NCI-H226 (cell line): ENCODE measurements around the gene S100A5.
"Not testable (repeated sequence)": the region's sequence is repeated elsewhere in the genome, so short reads cannot be mapped to it uniquely, and the experiment has no call there.

Experiments used
- DNase-seq: peaks from one replicate; pipeline ENCODE4 v3.0.0-alpha.2; 2015

The S100A5 gene

DNA sequence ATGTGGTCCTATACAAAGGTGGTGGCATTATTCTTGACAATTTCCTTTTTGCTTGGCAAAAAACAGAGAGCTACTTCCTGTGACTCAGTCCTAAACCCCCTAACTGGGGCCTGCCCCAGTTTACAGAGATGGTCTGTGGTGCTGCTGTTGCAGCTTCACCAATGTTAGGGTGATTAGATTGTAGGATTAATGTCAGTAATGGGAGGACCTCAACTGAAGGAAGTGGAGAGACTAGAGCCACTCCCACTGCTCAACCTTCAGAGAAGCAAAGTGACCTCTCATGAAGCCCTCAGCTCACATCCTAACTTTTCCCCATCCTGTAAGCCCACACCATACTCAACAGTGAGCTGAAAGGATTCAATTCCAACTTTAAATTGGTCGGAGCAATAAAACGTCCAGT is 8.6 kb downstream of the S100A5 start:
- no peak for DNase-seq

DNA sequence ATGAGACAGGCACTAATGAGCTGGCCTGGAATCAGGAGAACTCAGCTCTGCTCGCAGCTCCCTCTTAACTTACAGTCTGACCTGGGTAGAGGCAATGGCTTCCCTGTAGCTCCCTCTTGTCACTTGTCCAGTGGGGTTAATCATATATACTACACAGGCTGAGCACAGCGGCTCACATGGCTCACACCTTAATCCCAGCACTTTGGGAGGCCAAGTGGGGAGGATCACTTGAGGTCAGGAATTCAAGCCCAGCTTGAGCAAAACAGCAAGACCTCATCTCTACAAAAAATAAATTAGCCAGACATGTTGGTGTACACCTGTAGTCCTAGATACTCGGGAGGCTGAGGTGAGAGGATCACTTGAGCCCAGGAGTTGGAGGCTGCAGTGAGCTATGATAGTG is 9.1 kb downstream of the S100A5 start:
- no peak for DNase-seq

DNA sequence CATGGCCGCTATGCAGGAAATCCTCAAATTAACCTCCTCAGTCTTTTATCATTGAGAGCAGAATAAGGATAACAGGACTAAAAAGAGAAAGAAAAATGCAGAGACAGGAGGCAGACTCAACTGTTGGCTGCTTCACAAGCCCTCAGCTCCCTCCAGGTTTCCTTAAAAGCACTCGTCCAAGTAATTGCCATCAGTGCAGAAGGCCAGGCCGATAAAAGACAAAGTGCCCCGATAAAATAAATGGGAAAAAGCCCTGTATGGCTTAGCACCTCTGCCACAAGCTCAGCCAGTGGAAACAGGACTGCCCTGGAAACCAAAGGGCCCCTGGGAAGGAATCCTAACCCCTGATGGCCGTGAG is 13.1 kb downstream of the S100A5 start:
- no peak for DNase-seq

DNA sequence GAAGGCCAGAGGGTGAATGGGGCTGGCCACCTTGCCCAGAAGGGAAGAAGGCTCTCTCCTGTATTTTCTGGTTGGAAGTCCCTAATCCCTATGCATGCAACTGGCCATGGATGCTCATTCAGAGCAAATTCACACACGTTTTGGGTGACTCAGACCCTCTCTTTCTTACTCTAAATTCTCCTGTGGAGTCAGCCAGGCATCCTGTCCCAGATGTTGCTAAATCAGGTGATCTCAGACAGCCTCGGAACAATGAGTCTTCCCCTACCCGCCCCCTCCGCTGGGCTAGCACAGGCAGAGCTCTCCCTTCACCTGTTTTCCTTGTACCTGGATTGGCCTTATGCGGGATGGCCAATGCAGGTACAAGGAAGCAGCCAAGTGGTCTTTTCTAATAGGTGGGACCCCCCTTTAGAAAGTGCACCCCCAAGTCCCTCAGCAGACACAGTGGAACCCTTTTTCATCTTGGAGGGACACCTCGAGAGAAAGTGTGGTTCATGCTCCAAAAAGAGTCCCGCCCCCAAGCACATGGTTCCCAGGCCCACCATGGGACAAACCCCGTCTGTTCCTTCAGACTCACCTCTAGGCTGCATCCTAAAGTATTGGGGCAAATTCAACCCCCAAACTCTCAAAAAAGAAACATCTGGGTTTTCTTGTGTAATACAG is 13.6 kb downstream of the S100A5 start:
- DNase-seq = no peak

DNA sequence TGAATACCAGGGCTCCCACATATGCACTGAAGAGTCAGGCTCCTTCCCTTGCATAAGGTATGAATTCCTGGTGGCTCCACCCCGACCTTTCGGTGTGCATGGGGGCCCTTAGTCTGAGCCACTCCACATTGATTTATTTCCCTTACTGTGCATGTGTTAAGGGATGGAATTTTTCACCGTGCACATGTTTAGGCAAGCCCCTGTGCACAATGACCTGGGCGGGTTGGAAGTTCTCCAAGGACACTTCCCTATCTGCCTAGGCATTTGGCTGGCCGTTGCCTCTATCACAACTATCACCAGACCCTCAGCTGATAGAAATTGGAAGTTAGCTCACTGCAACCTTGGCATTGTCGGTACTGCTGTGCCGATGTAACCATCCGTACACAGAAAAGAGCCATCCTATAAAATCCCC is 14.6 kb downstream of the S100A5 start:
- no peak for DNase-seq

DNA sequence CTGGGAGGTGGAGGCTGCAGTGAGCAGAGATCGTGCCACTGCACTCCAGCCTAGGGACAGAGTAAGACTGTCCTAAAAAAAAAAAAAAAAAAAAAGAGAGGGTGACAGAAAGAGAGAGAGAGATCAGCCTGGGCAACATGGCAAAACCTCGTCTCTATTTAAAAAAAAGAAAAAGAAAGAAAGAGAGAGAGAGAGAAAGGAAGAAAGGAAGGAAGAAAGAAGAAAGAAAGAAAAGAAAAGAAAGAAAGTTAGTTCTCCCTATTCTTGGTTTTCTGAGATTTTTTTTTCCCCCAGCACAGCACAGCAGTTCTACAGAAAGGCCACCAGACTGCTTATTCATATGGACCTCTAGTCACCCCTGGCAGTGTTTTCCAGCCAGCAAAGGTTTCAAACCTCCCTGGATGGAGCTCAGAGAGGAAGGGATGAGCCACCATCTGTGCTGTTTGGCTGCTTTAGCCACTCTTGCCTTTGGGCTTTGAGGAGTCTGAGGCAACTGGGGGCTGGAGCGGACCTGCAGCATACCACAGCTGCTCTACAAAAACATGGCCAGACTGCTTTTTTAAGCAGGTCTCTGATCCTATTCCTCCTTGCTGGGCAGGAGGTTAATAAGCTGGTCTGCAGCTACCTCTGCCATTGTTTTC is 15.5 kb downstream of the S100A5 start:
- no peak for DNase-seq

DNA sequence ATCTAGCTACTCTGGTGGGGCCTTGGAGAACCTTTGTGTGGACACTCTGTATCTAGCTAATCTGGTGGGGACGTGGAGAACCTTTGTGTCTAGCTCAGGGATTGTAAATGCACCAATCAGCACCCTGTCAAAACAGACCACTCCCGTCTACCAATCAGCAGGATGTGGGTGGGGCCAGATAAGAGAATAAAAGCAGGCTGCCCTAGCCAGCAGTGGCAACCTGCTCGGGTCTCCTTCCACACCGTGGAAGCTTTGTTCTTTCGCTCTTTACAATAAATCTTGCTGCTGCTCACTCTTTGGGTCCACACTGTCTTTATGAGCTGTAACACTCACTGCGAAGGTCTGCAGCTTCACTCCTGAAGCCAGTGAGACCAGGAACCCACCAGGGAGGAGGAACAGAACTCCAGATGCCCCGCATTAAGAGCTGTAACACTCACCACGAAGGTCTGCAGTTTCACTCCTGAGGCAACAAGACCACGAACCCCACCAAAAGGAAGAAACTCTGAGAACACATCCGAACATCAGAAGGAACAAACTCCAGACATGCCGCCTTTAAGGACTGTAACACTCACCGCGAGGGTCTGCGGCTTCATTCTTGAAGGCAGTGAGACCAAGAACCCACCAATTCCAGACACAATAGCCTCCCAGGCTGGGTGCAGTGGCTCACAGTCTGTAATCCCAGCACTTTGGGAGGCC is 18.2 kb downstream of the S100A5 start:
- not testable (repeated sequence) for DNase-seq

DNA sequence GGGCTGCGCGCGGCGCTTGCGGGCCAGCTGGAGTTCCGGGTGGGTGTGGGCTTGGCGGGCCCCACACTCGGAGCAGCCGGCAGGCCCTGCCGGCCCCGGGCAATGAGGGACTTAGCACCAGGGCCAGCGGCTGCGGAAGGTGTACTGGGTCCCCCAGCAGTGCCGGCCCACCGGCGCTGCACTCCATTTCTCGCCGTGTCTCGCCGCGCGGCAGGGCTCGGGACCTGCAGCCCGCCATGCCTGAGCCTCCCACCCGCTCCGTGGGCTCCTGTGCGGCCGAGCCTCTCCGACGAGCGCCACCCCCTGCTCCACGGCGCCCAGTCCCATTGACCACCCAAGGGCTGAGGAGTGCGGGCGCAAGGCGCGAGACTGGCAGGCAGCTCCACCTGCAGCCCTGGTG is 18.9 kb downstream of the S100A5 start:
- not testable (repeated sequence) for DNase-seq

DNA sequence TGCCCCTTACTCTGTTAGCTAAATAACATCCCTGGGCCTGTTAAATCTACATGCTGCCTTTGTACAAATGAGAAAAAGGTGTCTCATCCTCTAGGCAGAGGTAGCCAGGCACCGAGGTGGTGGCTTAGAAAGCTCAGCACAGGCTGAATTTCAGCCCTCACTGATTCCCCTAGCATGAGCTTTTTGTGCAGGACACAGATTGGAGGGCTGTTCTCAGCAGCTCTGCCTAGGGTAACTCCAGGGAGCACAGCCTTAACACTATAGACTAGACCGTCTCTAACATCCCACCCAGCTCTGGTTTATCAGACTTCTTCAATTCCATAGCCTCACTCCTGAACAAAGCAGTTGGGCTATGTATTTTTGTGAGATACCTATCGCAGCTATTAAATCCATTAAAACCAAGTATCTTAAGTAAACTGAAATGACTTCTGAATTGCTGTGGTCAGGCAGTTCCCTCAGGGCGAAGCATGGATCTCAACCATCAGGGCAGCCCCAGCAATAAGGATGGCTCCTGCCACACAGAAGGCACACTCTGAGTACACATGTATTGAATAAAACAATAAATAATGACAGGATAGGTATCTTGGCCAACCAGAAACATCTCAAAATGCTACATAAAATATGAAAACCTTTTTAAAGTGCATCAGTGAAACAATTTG is 19.8 kb downstream of the S100A5 start:
- no peak for DNase-seq

DNA sequence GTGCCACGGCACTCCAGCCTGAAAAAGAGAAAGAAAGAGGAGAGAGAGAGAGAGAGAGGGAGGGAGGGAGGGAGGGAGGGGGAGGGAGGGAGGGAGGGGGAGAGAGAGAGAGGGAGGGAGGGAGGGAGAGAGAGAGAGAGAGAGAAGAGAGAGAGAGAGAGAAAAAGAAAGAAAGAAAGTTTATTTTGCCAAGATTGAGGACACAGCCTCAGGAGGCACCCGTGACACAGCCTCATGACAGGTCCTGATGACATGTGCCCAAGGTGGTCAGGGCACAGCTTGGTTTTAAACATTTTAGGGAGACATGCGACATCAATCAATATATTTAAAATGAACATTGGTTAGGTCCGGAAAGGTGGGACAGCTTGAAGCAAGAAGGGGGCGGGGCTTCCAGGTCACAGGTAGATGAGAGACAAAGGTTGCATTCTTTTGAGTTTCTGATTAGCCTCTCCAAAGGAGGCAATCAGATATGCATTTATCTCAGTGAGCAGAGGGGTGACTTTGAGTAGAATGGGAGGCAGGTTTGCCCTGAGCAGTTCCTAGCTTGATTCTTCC is 20.5 kb downstream of the S100A5 start:
- not testable (repeated sequence) for DNase-seq

DNA sequence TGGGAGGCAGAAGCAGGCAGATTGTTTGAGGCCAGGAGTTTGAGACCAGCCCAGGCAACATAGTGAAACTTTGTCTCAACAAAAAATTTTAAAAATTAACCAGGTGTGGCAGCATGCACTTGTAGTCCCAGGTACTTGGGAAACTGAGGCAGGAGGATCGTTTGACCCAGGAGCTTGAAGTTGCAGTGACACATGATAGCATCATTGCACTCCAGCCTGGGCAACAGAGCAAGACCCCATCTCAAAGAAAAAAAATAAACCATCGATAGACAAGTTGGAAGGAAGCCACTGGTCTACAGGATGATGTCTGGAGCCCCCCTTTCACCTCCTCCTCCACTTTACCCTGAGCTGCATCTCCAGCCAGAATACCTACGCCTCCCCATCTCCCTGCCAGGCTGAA is 21.5 kb downstream of the S100A5 start:
- no peak for DNase-seq

DNA sequence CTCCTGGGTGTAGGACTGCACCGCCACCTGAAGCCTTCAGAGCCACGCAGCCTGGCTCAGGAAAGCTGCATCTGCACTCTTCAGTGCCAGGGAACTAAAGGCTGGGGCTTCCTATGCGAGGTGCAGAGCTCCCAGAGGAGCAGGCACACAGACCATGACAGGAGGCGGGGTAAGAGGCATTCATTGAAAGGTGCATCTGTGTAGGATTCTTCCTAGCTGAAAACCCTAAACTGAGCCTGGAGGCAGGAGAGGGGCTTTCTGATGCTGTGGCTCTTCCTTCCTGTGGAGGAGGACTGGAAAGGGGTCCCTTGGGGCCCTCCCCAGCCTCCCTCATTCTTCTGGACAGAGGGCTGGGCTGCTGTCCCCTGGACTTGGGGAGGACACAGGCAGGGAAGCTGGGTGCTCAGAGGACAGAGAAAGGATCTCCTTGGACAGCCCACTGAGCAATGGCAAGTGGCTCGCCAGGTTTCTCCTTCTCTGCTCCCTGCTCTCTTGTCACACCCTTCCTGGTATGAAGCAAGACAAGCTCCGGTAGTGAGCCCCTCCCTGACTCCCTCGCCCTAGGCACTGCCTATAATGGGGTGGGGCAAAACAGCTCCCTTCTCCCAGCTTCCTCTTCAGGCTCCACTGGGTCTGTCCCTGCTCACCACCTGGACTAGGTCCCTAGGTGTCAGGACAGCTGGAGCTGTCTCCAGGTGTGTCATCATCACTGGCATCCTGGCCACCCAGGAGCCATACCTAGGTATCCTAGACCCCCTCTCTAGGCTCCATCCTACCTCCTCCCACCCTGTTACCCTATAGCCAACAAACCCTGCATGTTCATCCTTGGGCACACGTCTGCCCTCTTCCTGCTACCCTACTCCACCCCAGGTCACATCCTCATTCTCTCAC is 25.0 kb downstream of the S100A5 start:
- DNase-seq = peak; percentile 50

DNA sequence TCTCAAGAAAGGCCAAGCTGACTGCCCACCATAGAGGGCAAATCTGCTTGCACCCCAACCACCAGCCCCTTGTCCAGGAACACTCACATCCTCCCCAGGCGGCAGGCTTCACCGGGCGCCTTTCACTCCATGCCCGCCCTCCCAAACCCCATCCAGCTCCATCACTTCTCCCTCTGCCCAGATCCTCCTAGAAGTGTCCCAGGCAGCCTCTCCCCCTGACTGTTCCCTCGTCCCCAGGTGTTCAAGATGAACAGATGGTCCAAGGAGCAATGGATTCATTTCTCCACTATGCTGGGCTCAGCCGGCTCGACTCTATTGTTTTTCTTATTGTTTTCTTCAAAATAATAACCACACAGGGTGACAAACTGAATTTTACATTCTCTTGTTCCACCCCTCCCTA is 27.1 kb downstream of the S100A5 start:
- no peak for DNase-seq

DNA sequence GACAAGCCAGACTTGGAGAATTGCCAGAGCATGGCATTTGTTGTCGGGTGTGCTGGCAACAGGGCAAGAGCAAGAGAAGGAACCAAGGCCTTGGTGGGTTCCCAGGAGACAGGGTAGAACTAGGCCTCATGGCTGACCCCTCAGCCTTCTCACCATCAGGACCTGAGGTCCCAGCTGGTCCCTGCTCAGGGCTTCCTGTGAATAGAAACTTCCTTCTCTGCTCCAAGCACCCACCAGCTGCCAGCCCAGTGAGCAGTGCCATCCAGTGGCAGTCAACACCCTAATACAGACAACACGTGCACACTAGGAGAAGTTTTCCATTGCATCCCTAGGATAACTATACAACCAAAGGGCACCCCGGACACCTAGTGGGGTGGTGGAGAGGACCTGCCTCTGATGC is 27.7 kb downstream of the S100A5 start:
- no peak for DNase-seq

DNA sequence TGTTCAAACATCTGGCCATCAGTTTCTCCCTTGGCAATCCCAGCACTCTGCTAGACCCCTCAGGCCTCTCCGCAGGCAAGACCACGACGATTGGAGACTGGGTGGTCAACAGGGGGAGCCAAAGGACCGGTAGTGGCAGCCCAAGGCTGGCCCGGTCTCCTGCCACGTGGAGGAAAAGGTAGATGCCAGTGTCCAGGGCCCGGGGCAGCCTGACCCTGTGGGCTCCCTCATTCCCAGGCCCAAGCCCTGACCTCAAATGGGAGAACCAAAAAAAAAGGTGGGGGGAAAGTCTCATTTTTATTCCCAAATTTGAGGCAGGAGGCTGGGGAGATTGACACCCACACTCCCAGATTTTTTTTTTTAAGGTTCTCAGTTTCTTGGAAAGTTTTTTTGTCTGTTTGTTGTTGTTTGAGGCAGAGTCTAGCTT is 29.7 kb downstream of the S100A5 start:
- peak; percentile 59 for DNase-seq

DNA sequence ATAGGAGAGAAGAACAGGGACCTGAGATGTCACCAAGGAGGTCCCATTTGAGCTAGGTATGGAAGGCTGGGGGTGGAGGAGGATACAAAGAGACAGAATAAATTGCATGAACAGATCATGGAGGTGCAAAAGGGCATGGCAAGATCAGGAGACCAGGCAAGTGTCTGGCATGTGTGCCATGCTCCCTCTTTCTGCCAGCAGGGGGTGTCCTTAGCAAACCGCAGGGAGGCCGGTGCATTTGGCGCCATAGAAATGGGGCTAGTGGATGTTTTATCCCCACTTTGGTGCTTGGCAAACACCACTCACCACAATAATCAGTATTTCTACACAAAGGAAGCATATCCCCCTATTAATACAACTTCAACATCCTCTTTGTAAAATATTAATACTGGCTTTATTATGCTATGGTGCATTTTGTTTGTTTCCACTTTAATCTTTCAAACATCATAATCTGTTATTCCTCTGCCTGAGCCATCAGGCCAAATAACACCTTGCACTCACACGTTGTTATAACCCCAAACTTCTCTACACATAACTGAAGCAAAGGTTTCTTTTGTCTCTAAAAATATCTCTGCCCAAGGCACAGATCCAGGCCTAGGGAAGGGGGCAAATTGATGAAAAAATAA is 30.9 kb downstream of the S100A5 start:
- DNase-seq = no peak

DNA sequence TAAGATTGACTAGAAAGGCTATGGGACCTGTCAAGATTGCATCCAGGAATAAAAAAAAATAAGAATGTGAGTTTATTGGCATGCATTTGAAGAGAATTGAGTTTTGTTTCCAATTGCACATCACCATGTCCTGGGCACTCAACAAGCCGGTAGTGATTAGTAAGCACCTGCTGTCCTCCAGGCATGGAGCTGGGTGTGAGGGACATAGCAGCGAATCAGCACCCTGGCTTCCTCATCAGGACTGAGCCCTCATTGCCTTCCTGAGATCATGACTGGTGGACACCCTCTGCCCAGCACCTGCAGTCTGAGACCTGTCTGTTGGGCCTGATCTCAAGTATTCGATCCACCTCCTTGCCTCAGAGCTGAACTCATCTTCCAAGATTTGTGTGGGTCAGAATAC is 31.7 kb downstream of the S100A5 start:
- no peak for DNase-seq

DNA sequence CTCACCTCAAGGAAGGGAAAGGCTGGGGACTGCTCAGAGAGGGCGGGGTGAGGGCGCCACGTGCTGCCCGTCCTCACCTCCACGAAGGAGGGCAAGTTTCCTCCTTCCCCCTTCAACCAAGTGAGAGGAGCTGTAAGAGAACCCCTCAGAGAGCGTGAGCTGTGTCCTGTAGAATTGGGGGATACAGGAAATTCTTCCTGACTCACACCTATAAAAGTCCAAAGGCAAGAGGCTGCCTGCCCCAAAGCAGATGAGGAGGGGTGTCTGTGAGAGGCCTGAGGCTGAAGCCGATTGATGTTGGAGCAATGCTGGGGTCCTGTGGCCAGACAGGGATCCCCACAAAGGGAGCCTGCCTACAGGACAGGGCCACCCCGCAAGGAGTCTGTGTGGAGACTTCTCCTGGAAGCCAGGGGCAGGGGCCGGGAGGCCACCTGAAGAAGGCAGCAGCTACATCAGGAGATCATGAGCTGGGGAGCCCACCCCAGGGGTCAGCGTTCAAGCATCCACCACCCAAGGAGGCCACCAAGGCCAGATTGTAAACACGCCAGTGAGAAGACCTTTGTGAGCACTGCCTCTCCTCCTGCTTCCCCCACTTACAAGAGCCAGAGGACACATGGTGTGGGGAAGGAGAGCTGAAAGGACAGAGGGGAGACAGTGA is 32.7 kb downstream of the S100A5 start:
- DNase-seq = no peak

DNA sequence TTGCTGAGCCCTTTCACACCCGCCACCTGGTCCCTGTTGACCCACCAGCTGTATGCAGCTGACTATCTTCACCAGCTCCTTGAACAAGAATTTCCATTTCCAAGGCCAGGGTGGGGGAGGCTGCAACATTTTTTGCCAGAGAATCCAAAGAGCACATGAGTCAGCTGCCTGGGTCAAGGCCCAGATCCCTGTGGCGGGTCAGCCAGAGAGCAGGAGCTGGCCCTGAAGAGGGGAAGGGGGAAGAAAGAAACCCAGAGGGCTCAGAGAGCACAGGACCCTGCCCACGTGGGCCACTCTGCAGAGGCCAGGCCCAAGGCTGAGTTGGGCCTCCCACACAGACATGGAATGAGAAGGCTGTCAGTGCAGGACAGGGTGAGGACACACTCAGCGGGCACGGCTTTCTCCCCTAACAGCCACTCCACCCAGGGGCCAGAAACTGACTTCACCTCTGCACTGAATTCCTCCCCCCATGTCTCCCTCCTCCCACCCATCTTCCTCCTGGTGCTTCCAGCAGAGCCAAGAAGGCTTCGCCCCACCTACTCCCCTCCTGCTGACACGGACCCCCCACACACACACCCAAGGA is 33.8 kb downstream of the S100A5 start:
- peak; percentile 94 for DNase-seq

DNA sequence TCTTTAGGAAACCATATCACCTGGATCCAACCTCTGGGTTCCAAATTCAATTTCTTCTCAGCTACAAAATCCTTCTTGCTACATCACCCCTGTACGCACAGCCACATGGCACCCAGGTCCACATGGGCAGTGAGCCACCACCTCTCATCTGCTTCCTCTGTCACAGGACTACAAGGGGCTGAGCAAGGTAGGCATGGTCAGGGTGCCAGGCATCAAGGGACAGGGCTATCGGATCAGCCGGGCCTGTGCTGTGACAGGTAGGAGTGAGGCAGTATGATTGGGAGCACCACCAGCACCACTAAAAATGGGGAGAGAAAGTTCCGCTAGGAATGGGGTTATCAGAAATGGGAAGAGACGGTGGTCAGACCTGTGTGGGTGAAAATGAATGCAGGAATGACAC is 34.3 kb downstream of the S100A5 start:
- DNase-seq = no peak

DNA sequence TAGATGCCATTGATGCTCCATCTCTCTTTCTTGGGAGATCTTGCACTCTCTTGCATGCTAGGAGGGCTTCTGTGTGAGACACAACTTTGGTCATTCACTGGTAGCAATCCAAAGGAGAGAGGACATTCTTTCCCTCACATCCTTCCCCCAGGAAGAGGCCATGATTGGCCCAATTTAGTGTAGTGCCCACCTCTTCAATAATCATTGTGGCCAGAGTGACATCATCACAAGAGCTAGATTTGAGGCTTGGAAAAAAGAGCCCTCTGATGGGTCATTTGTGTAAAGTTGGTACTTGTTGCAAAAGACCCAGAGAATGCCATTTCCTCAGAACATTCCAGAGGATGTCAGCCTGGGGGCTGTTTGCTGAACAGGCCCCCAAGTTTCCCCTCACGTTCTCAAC is 35.2 kb downstream of the S100A5 start:
- DNase-seq = no peak
